ENCODE data around the gene KIF5C.

DNA sequence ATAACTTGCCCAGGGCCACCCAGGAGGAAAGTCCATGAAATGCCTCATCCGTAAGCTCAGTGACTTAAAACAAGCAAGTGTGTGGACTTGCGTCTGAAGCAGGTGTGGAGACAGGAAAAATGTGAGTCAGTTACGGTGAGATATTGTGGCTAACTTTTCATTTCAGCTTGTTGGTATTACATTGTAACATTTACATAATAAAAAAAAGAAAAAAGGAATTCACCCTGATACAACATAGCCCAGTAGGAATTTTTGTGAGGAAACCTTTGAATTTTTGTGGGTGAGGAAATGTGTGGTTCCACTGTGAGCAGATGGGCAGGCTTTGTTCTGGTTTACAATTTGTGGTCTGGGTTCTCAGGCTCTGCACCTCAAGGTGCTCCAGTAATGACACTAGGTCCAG, 129.8 kb downstream of the KIF5C start:
- TF ChIP-seq ZNF19 (tag by site-specific recombination; IDR thresholded peaks at IDR 0.05; ENCODE audit: low read depth): no peak
- no peak for TF ChIP-seq SETDB1 (IDR thresholded peaks at IDR 0.05; ENCODE audit: insufficient read length, low read length)
- TF ChIP-seq, protein P1, sequence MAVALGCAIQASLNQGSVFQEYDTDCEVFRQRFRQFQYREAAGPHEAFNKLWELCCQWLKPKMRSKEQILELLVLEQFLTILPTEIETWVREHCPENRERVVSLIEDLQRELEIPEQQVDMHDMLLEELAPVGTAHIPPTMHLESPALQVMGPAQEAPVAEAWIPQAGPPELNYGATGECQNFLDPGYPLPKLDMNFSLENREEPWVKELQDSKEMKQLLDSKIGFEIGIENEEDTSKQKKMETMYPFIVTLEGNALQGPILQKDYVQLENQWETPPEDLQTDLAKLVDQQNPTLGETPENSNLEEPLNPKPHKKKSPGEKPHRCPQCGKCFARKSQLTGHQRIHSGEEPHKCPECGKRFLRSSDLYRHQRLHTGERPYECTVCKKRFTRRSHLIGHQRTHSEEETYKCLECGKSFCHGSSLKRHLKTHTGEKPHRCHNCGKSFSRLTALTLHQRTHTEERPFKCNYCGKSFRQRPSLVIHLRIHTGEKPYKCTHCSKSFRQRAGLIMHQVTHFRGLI (tag by site-specific recombination; IDR thresholded peaks at IDR 0.05): no peak
